H1 (cell line): ENCODE data around the gene DRD1. TPM values are rescaled to one million over a fixed set of nuclear protein-coding genes. Genes with fewer than 3 reads are reported as not detected.

Experiments
- CTCF ChIA-PET: fragments of 300-600 bp; sonication (Branson Sonifier 250); formaldehyde crosslinking; loops from one replicate; lab custom pipeline; 2021; ENCODE audit not compliant: partially characterized antibody; lab: Charles Lee
- POLR2A ChIA-PET: fragments of 300-600 bp; sonication (Branson Sonifier 250); formaldehyde crosslinking; loops from one replicate; lab custom pipeline; 2021; ENCODE audit warnings: inconsistent platforms; ENCODE audit not compliant: partially characterized antibody; lab: Charles Lee
- DNase-seq, 2 experiments: peaks; one replicate each; pipeline versions ENCODE4 v3.0.0 to v3.0.0-alpha.2; 2010 to 2022; ENCODE audit warnings: low spot score in 2 of 2, low read depth in 1 of 2, mixed read lengths in 1 of 2
- FAIRE-seq: peaks from 2 replicates; lab custom pipeline; 2011; peaks lifted over from hg19 to GRCh38; lab: Jason Lieb, UNC
- H2AFZ ChIP-seq: 2 replicates; pipeline ENCODE4 v1.8.1; 2012; ENCODE audit warnings: low read length, inconsistent platforms
- H2AK5ac ChIP-seq: 2 replicates; pipeline ENCODE4 v1.6.1; 2013; ENCODE audit warnings: low read depth, low read length
- H2BK120ac ChIP-seq: replicated peaks from 2 replicates; pipeline ENCODE3; 2013; ENCODE audit warnings: low read depth, low read length, inconsistent platforms
- H2BK12ac ChIP-seq: 2 replicates; pipeline ENCODE4 v1.6.1; 2013; ENCODE audit warnings: low read depth, low read length
- H2BK15ac ChIP-seq: 2 replicates; pipeline ENCODE4 v1.6.1; 2013; ENCODE audit warnings: low read length
- H2BK20ac ChIP-seq: 2 replicates; pipeline ENCODE4 v1.6.1; 2013; ENCODE audit warnings: low read length
- H2BK5ac ChIP-seq: 2 replicates; pipeline ENCODE4 v1.6.1; 2013; ENCODE audit warnings: low read depth, low read length
- H3K14ac ChIP-seq: 2 replicates; pipeline ENCODE4 v1.6.1; 2013; ENCODE audit warnings: inconsistent platforms; ENCODE audit not compliant: insufficient read length
- H3K18ac ChIP-seq: 2 replicates; pipeline ENCODE4 v1.6.1; 2013; ENCODE audit warnings: low read length; ENCODE audit errors: extremely low read depth
- H3K23ac ChIP-seq: 2 replicates; pipeline ENCODE4 v1.6.1; 2013; ENCODE audit warnings: inconsistent platforms; ENCODE audit not compliant: insufficient read length
- H3K23me2 ChIP-seq: 2 replicates; pipeline ENCODE4 v1.6.1; 2013; ENCODE audit warnings: low read depth, low read length
- H3K27ac ChIP-seq: 2 replicates; pipeline ENCODE4 v1.6.1; 2011; ENCODE audit warnings: low read depth, low read length, inconsistent platforms
- H3K27me3 ChIP-seq, 4 experiments: replicated peaks in 1 of 4; 1 replicate in 1 of 4; 2 replicates in 3 of 4; pipeline versions ENCODE4 v1.6.1 to v1.8.1; 2011 to 2013; ENCODE audit warnings: low read length in 3 of 4, mild to moderate bottlenecking in 3 of 4, inconsistent platforms in 2 of 4, mixed read lengths in 2 of 4, moderate library complexity in 1 of 4; ENCODE audit not compliant: control insufficient read depth in 3 of 4, insufficient read depth in 3 of 4; ENCODE audit errors: extremely low read depth in 1 of 4
- H3K36me3 ChIP-seq, 4 experiments: 2 replicates each; pipeline versions ENCODE4 v1.6.1 to v1.8.1; 2011 to 2013; ENCODE audit warnings: mild to moderate bottlenecking in 4 of 4, low read length in 3 of 4, moderate library complexity in 2 of 4, control low read depth in 1 of 4, inconsistent platforms in 1 of 4; ENCODE audit not compliant: insufficient read depth in 4 of 4, control insufficient read depth in 2 of 4
- H3K4ac ChIP-seq: replicated peaks from 2 replicates; pipeline ENCODE3; 2013; ENCODE audit warnings: low read length, low read depth, mixed read lengths, inconsistent platforms; ENCODE audit not compliant: insufficient read length
- H3K4me1 ChIP-seq, 4 experiments: replicated peaks in 1 of 4; 1 replicate in 1 of 4; 2 replicates in 3 of 4; pipeline versions ENCODE4 v1.6.1 to v1.8.1; 2011 to 2013; ENCODE audit warnings: low read length in 3 of 4, inconsistent platforms in 2 of 4, mixed read lengths in 1 of 4; ENCODE audit not compliant: insufficient read depth in 4 of 4, control insufficient read depth in 3 of 4
- H3K4me2 ChIP-seq, 2 experiments: 2 replicates each; pipeline versions ENCODE4 v1.6.1 to v1.8.1; 2011 to 2013; ENCODE audit warnings: low read depth in 2 of 2, low read length in 2 of 2, control low read depth in 1 of 2, inconsistent platforms in 1 of 2, mild to moderate bottlenecking in 1 of 2; ENCODE audit not compliant: insufficient read depth in 1 of 2
- H3K4me3 ChIP-seq, 4 experiments: fragments of 200-600, 300-600 bp in 1 of 4; sonication (generic), shearing (Covaris generic), sonication (Bioruptor Twin) in 1 of 4; 2 replicates each; pipeline versions ENCODE4 v1.5.1 to v1.8.1; 2011 to 2016; ENCODE audit warnings: low read length in 4 of 4, low read depth in 3 of 4, control low read depth in 2 of 4, inconsistent platforms in 2 of 4, mild to moderate bottlenecking in 2 of 4, mixed read lengths in 1 of 4, moderate library complexity in 1 of 4; ENCODE audit not compliant: insufficient read depth in 2 of 4; ENCODE audit errors: extremely low read depth in 1 of 4
- H3K56ac ChIP-seq: replicated peaks from 2 replicates; pipeline ENCODE3; 2013; ENCODE audit warnings: low read depth, mild to moderate bottlenecking, mixed read lengths, low read length, inconsistent platforms; ENCODE audit not compliant: insufficient read length
- H3K79me1 ChIP-seq: 2 replicates; pipeline ENCODE4 v1.6.1; 2013; ENCODE audit warnings: low read depth, low read length, control low read depth
- H3K79me2 ChIP-seq, 2 experiments: 2 replicates each; pipeline versions ENCODE4 v1.6.1 to v1.8.1; 2012 to 2013; ENCODE audit warnings: low read length in 2 of 2, mild to moderate bottlenecking in 2 of 2, inconsistent platforms in 1 of 2; ENCODE audit not compliant: insufficient read depth in 2 of 2, control insufficient read depth in 1 of 2
- H3K9ac ChIP-seq, 4 experiments: replicated peaks in 1 of 4; 1 replicate in 1 of 4; 2 replicates in 3 of 4; pipeline versions ENCODE4 v1.6.1 to v1.8.1; 2011 to 2013; ENCODE audit warnings: low read depth in 3 of 4, low read length in 3 of 4, control low read depth in 2 of 4, mild to moderate bottlenecking in 2 of 4, moderate library complexity in 2 of 4, inconsistent platforms in 1 of 4; ENCODE audit errors: extremely low read depth in 1 of 4
- H3K9me3 ChIP-seq, 2 experiments: 2 replicates each; pipeline versions ENCODE4 v1.6.1 to v1.8.1; 2012 to 2013; ENCODE audit warnings: mild to moderate bottlenecking in 2 of 2, moderate library complexity in 2 of 2, control low read depth in 1 of 2, inconsistent platforms in 1 of 2, low read depth in 1 of 2, low read length in 1 of 2, mixed read lengths in 1 of 2; ENCODE audit not compliant: insufficient read depth in 2 of 2
- H4K20me1 ChIP-seq, 2 experiments: replicated peaks in 1 of 2; 2 replicates each; pipeline versions ENCODE3 to v1.8.1; 2011 to 2013; ENCODE audit warnings: inconsistent platforms in 2 of 2, low read length in 2 of 2, mild to moderate bottlenecking in 1 of 2; ENCODE audit not compliant: insufficient read depth in 2 of 2, control insufficient read depth in 1 of 2
- H4K5ac ChIP-seq: 2 replicates; pipeline ENCODE4 v1.6.1; 2013; ENCODE audit warnings: low read length, low read depth, mixed read lengths, inconsistent platforms; ENCODE audit not compliant: insufficient read length
- H4K8ac ChIP-seq: 2 replicates; pipeline ENCODE4 v1.8.0; 2013; ENCODE audit warnings: mild to moderate bottlenecking, moderate library complexity, low read length, inconsistent platforms; ENCODE audit not compliant: insufficient read depth; ENCODE audit errors: extremely low read depth
- H4K91ac ChIP-seq: replicated peaks from 2 replicates; pipeline ENCODE3; 2013; ENCODE audit warnings: low read length, mixed read lengths, inconsistent platforms; ENCODE audit not compliant: insufficient read length
- JUND ChIP-seq: IDR thresholded peaks from 2 replicates; pipeline ENCODE4 v1.6.1; 2011; ENCODE audit warnings: mild to moderate bottlenecking, improper control_type of control experiment, low read length
- TCF12 ChIP-seq: IDR thresholded peaks from 2 replicates; pipeline ENCODE4 v1.6.1; 2011; ENCODE audit warnings: low read depth, mild to moderate bottlenecking, low read length
- WGBS, 2 experiments: shearing (Covaris generic) in 1 of 2; methylation state at CpG; one replicate each; pipeline versions ENCODE4 v1.1.6 to v1.1.7; 2013 to 2015; ENCODE audit warnings: low lambda C conversion rate in 2 of 2, mixed read lengths in 2 of 2, inconsistent platforms in 1 of 2, low coverage in 1 of 2, missing lambda C conversion rate in 1 of 2; ENCODE audit not compliant: insufficient replicate concordance in 2 of 2, insufficient coverage in 1 of 2, insufficient read length in 1 of 2; ENCODE audit errors: extremely low coverage in 1 of 2, missing lambda C conversion rate in 1 of 2; 5-methylcytosine and 5-hydroxymethylcytosine counted together
- polyA plus RNA-seq, 7 experiments: library from polyadenylated mRNA; depleted of rRNA in 3 of 7; stranded (reverse) in 5 of 7; unstranded in 2 of 7; fragments of >200 nt in 5 of 7; fragments of 200-250 nt in 2 of 7; gene quantifications; 1 replicate in 5 of 7; 2 replicates in 1 of 7; 4 replicates in 1 of 7; pipeline versions ENCODE4 v1.2.1 to v1.2.3, GENCODE V29; 2011 to 2013; ENCODE audit warnings: missing spikeins in 2 of 7, mixed read lengths in 2 of 7
- total RNA-seq: library from RNA; stranded (reverse); fragmentation: NEBNext Ultra II Directional; extraction: Animal tissue kit (Norgen Biotek cat#: 25700); gene quantifications from 2 replicates; pipeline ENCODE4 v1.2.1, GENCODE V29; 2021

The DRD1 gene
- total and polyA plus RNA-seq, 2 of the 8 experiments (the other 6 are each of a cell fraction or from before 2014, with no cell fraction given): 0.03 to 0.19 TPM

- no peak overlapping the region for H4K5ac ChIP-seq
- no peak overlapping the region for H2BK20ac ChIP-seq
- no peak overlapping the region for H2BK120ac ChIP-seq
- H4K91ac ChIP-seq: no peak overlapping the region
- H2AK5ac ChIP-seq: no peak overlapping the region
- DNase-seq (no peak), FAIRE-seq (no peak)
- no peak overlapping the region for H2AFZ ChIP-seq
- no peak overlapping the region for H2BK12ac ChIP-seq
- peaks cover 11 to 34% (median 30%) of the 10 kb centered on the region in 4 experiments for H3K27me3 ChIP-seq
- no peak overlapping the region for H3K4me3 ChIP-seq
- H3K36me3 ChIP-seq: no peaks in the 10 kb centered on the region
- no peak overlapping the region for H3K14ac ChIP-seq
- no peak overlapping the region for H3K4me2 ChIP-seq
- no peaks in the 10 kb centered on the region for H4K20me1 ChIP-seq
- TF ChIP-seq JUND (no peak), TCF12 (no peak)
- 61% methylated on average over 2 of the region's 2 CpGs; no CpG with 5 or more reads in 1 of the 2 experiments for WGBS, 2 experiments
- H3K23ac ChIP-seq: no peak overlapping the region
- H3K18ac ChIP-seq: no peak overlapping the region
- H4K8ac ChIP-seq: no peak overlapping the region
- no peak overlapping the region for H3K9ac ChIP-seq
- H3K4me1 ChIP-seq: peaks cover 2 to 12% (median 7%) of the 10 kb centered on the region in 4 experiments; a peak in 6 of 7 replicates
- no peak overlapping the region for H2BK5ac ChIP-seq
- ChIA-PET CTCF (interaction anchor here (1.1 to 2.1 kb wide), 3 partner anchors 11 to 17 kb away, joined by 3 to 9 read pairs (median 5); no protein-coding TSS in a partner anchor), POLR2A (interaction anchor here (1.2 kb wide), 1 partner anchor 30 kb away, joined by 4 read pairs; the partner anchor contains the start of gene SFXN1)
- H3K79me2 ChIP-seq: no peaks in the 10 kb centered on the region
- no peaks in the 10 kb centered on the region for H3K9me3 ChIP-seq
- H3K79me1 ChIP-seq: no peaks in the 10 kb centered on the region
- no peak overlapping the region for H3K4ac ChIP-seq
- no peak overlapping the region for H2BK15ac ChIP-seq
- peaks cover 9% of the 10 kb centered on the region; the same call in 1 of the 2 replicates for H3K23me2 ChIP-seq
- H3K27ac ChIP-seq: no peak overlapping the region
- H3K56ac ChIP-seq: no peak overlapping the region
Measured at GRCh38 chr5:175447571-175447970, 3.6 kb upstream of the DRD1 start.
